ENCODE results near the gene PHACTR2. TPM values are rescaled to one million over a fixed set of nuclear protein-coding genes. Genes with fewer than 3 reads are reported as not detected.

Gene PHACTR2
- total and polyA plus RNA-seq, 10 of the 15 experiments (the other 5 are each of a cell fraction or from before 2014, with no cell fraction given), result 1.4 to 19.1 (median 5.3) TPM

GRCh38 chr6:143859891-143860660, 182.3 kb downstream of the PHACTR2 start:
- TF ChIP-seq, protein P1, sequence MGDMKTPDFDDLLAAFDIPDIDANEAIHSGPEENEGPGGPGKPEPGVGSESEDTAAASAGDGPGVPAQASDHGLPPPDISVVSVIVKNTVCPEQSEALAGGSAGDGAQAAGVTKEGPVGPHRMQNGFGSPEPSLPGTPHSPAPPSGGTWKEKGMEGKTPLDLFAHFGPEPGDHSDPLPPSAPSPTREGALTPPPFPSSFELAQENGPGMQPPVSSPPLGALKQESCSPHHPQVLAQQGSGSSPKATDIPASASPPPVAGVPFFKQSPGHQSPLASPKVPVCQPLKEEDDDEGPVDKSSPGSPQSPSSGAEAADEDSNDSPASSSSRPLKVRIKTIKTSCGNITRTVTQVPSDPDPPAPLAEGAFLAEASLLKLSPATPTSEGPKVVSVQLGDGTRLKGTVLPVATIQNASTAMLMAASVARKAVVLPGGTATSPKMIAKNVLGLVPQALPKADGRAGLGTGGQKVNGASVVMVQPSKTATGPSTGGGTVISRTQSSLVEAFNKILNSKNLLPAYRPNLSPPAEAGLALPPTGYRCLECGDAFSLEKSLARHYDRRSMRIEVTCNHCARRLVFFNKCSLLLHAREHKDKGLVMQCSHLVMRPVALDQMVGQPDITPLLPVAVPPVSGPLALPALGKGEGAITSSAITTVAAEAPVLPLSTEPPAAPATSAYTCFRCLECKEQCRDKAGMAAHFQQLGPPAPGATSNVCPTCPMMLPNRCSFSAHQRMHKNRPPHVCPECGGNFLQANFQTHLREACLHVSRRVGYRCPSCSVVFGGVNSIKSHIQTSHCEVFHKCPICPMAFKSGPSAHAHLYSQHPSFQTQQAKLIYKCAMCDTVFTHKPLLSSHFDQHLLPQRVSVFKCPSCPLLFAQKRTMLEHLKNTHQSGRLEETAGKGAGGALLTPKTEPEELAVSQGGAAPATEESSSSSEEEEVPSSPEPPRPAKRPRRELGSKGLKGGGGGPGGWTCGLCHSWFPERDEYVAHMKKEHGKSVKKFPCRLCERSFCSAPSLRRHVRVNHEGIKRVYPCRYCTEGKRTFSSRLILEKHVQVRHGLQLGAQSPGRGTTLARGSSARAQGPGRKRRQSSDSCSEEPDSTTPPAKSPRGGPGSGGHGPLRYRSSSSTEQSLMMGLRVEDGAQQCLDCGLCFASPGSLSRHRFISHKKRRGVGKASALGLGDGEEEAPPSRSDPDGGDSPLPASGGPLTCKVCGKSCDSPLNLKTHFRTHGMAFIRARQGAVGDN (IDR thresholded peaks at IDR 0.05), result no peak
- no peak for TF ChIP-seq PKNOX1 (IDR thresholded peaks at IDR 0.05)
- no peak for TF ChIP-seq USF1 (IDR thresholded peaks at IDR 0.05; ENCODE audit: borderline replicate concordance, extremely low read length, insufficient read depth, low read depth, low read length)
- no peak for TF ChIP-seq HDAC6 (IDR thresholded peaks at IDR 0.05; ENCODE audit: unreplicated experiment)
- TF ChIP-seq NR2C2 (IDR thresholded peaks at IDR 0.05; ENCODE audit: borderline replicate concordance, control insufficient read depth, insufficient read length, low read depth), result no peak
- TF ChIP-seq TCF3 (IDR thresholded peaks at IDR 0.05; ENCODE audit: borderline replicate concordance, insufficient read depth, low read depth, low read length), result no peak
- no peak for TF ChIP-seq MEF2B (IDR thresholded peaks at IDR 0.05; ENCODE audit: partially characterized antibody, poor library complexity, severe bottlenecking)
- no peak for TF ChIP-seq ZNF274 (IDR thresholded peaks at IDR 0.05; ENCODE audit: insufficient read depth, insufficient read length)
- TF ChIP-seq ZNF384 (IDR thresholded peaks at IDR 0.05; ENCODE audit: borderline replicate concordance, low read depth, low read length), result no peak
- H3K4me2 ChIP-seq (ENCODE audit: control insufficient read depth, insufficient read depth), result no peak overlapping the region
- no peaks in the 10 kb centered on the region for H3K4me1 ChIP-seq (ENCODE audit: control insufficient read depth, insufficient read depth, low read length)
- no TSS peak for BruUV-seq (replicated peaks)
- ATAC-seq (no peak), FAIRE-seq (no peak), DNase-seq (ENCODE audit: low read depth, low spot score) (no peak)
- H4K20me1 ChIP-seq (ENCODE audit: control insufficient read depth, insufficient read depth), result no peaks in the 10 kb centered on the region
- no peaks in the 10 kb centered on the region for H3K27me3 ChIP-seq (replicated peaks in 1 of 2; ENCODE audit: control insufficient read depth in 2 of 2, insufficient read depth in 2 of 2, low read length in 1 of 2)
- no peak overlapping the region for H3K4me3 ChIP-seq
- POLR2A ChIA-PET, result interaction anchor here (0.6 kb wide), 1 partner anchor 316 kb away, joined by 3 read pairs; no protein-coding TSS in a partner anchor
- CTCF ChIA-PET, result interaction anchor here (0.6 to 0.7 kb wide), 4 partner anchors 26 to 1089 kb away, joined by 3 to 4 read pairs (median 3); no protein-coding TSS in a partner anchor
- 96% methylated on average over 3 of the region's 3 CpGs for WGBS (ENCODE audit: insufficient coverage, insufficient replicate concordance, low lambda C conversion rate, missing lambda C conversion rate)
- H3K36me3 ChIP-seq (ENCODE audit: control insufficient read depth in 2 of 2, insufficient read depth in 2 of 2, low read length in 1 of 2), result peaks cover 12 to 31% of the 10 kb centered on the region in 2 experiments
- H2AFZ ChIP-seq (ENCODE audit: control insufficient read depth, low read depth, low read length), result no peak overlapping the region
- no peaks in the 10 kb centered on the region; the same call in 1 of the 3 replicates for H3K9me3 ChIP-seq (replicated peaks; ENCODE audit: control insufficient read depth, insufficient read depth, low read length)
- RAD21 ChIA-PET (ENCODE audit: unreplicated experiment), result no interaction called here
- in situ Hi-C loops (cut with MboI), result no loop called here
- intact Hi-C loops (cut with micrococcal nuclease; ENCODE audit: unreplicated experiment), result no loop called here
- no peaks in the 10 kb centered on the region for H3K79me2 ChIP-seq (ENCODE audit: control insufficient read depth, insufficient read depth, low read length)
- no peak overlapping the region for H3K9ac ChIP-seq (ENCODE audit: control insufficient read depth, insufficient read depth, low read length)
- SMC1A ChIA-PET (ENCODE audit: uncharacterized antibody, unreplicated experiment), result interaction anchor here (0.6 to 1.7 kb wide), 2 partner anchors 42 to 304 kb away, joined by 3 to 4 read pairs; no protein-coding TSS in a partner anchor
- no peak overlapping the region for H3K27ac ChIP-seq (ENCODE audit: control insufficient read depth, insufficient read depth)
